HG02884 (cell line): ENCODE results near the gene CYB5D1.

Experiments used
- ATAC-seq: cut with Tn5 transposase; IDR thresholded peaks from one replicate; pipeline ENCODE4 v1.9.1; 2021; ENCODE audit warnings: mild to moderate bottlenecking, moderate library complexity; ENCODE audit not compliant: unreplicated experiment

The CYB5D1 gene

GRCh38 chr17:7833011-7833794 lies 24.6 kb upstream of the CYB5D1 start:
- no peak for ATAC-seq

GRCh38 chr17:7833795-7834541 lies 23.8 kb upstream of the CYB5D1 start, which contains the start of gene KDM6B:
TSS of gene KDM6B (plus strand) at chr17:7834217. CDS start at chr17:7845555, 11,338 bp downstream.
- no peak for ATAC-seq

- no peak for ATAC-seq
Measured at GRCh38 chr17:7834542-7834956, 23.3 kb upstream of the CYB5D1 start.

GRCh38 chr17:7834957-7835813 lies 22.6 kb upstream of the CYB5D1 start:
- peak; percentile 43 for ATAC-seq

- peak; percentile 31 for ATAC-seq
Measured at GRCh38 chr17:7835814-7836595, 21.8 kb upstream of the CYB5D1 start.

- ATAC-seq = no peak
Measured at GRCh38 chr17:7836596-7837407, 21.0 kb upstream of the CYB5D1 start.

- no peak for ATAC-seq
Measured at GRCh38 chr17:7837408-7838088, 20.3 kb upstream of the CYB5D1 start.

- ATAC-seq = no peak
Measured at GRCh38 chr17:7838090-7839075, 19.4 kb upstream of the CYB5D1 start.

- no peak for ATAC-seq
Measured at GRCh38 chr17:7839190-7839875, 18.5 kb upstream of the CYB5D1 start.

- no peak for ATAC-seq
Measured at GRCh38 chr17:7839876-7840261, 17.9 kb upstream of the CYB5D1 start.

- ATAC-seq = no peak
Measured at GRCh38 chr17:7840441-7840840, 17.4 kb upstream of the CYB5D1 start.

- no peak for ATAC-seq
Measured at GRCh38 chr17:7840875-7841274, 16.9 kb upstream of the CYB5D1 start.

- ATAC-seq = no peak
Measured at GRCh38 chr17:7841396-7841914, 16.3 kb upstream of the CYB5D1 start.

GRCh38 chr17:7841915-7842379 lies 15.9 kb upstream of the CYB5D1 start:
- ATAC-seq = no peak

- ATAC-seq = no peak
Measured at GRCh38 chr17:7842380-7843256, 15.2 kb upstream of the CYB5D1 start.

GRCh38 chr17:7843257-7843535 lies 14.6 kb upstream of the CYB5D1 start:
- ATAC-seq = no peak
